ENCODE measurements around the gene GOLGA6A.
"Not testable (repeated sequence)": the region's sequence is repeated elsewhere in the genome, so short reads cannot be mapped to it uniquely, and the experiment has no call there.

GOLGA6A gene

DNA sequence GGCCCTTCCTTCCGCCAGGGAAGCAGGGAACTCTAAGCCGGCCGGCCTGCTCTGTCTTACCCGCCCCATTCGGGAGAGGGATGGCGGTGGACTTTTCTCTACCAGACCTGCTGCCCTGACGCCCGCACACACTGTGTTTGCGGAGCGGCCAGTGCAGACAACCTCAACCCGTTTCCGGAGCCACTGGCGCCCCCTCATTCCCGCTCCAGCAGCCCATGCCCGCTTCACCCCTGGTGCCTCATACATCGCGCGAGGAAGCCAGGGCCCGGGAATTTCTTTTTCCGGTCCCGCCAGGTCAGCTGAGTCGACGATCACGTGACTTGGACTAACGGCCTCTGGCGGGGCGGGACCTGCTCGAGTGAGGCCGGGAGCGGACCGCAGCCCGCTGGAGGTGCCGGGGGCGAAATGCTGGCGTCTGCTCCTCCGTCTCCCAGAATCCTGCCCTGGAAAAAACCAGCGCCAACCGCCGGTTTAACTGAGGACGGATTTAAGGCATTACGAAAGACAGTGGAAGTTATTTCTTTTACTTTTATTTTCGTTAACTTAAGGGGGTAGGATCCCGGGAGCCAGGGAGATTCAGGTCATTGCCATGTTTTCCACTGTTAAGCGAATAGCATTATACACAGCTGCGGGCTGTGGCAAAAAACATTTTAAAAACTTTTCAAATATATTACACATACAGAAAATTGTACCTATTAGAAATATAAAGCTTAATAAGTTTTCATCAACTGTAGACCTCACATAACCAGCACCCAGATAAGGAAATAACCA lies 17.8 kb upstream of the GOLGA6A start:
- not testable (repeated sequence) for DNase-seq

- not testable (repeated sequence) for DNase-seq
Measured at GRCh38 chr15:74096753-74097474, 14.6 kb upstream of the GOLGA6A start.

DNA sequence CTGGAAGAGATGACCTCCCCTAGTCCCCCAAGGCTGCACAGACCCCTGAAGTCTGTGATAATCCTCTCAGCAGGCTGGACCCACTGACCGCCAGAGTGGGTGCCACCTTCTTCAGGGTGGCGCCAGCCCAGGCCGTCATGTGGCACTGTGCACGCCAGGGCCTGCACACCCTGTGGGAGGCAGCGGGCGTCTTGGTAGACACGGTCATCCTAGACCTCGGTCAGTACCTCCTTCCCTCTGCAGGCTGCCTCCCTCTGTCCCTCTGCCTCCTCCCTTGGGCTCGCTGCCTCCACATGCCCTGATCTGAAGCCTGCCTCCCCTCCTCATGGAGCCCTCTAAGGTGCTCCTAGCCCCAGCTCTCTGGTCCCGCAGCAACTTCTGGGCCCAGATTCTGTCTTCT lies 13.3 kb upstream of the GOLGA6A start:
- not testable (repeated sequence) for DNase-seq

DNA sequence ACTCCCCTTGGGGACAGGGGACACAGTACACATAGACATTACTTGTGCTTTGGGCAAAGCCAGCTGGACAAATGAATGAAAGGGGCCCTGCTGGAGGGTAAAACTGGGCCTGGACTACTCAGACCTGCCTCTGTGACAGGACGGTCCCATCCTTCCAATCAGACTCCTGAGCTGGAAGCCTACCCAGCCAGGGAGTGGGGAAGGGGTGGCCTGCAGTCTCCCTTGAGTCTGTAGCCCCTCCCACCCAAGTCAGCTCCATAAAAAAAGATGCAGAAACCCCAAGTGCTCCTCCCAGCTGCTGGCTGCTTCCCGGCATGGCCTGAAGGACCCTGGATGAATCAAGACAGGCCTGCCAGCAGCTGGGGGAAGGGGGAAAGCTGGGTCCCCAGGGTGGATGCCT lies 12.2 kb upstream of the GOLGA6A start:
- DNase-seq = not testable (repeated sequence)

- not testable (repeated sequence) for DNase-seq
Measured at GRCh38 chr15:74075781-74076180, 6.6 kb downstream of the GOLGA6A start.

- DNase-seq = not testable (repeated sequence)
Measured at GRCh38 chr15:74072614-74073337, 9.6 kb downstream of the GOLGA6A start.

- DNase-seq = not testable (repeated sequence)
Measured at GRCh38 chr15:74072132-74072531, 10.2 kb downstream of the GOLGA6A start.

DNA sequence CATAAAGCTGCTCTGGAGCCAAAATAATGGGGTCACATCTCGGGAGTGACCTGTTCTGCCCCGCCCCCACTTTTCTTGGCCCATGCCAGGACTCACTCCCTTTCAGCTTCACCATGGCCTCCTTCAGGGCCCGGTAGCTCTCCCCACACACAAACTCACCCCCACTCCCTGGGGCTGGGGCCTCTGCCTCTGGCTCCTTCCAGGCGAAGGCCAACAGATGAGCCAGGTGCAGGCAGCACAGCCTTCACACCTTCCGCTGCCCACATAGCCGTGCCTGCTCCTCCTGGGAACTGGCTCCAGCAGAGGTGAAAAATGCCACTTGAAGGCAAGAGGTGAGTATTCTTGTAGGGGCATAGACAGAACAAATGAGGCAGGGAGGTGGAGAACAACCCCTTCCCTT lies 10.7 kb downstream of the GOLGA6A start:
- not testable (repeated sequence) for DNase-seq

DNA sequence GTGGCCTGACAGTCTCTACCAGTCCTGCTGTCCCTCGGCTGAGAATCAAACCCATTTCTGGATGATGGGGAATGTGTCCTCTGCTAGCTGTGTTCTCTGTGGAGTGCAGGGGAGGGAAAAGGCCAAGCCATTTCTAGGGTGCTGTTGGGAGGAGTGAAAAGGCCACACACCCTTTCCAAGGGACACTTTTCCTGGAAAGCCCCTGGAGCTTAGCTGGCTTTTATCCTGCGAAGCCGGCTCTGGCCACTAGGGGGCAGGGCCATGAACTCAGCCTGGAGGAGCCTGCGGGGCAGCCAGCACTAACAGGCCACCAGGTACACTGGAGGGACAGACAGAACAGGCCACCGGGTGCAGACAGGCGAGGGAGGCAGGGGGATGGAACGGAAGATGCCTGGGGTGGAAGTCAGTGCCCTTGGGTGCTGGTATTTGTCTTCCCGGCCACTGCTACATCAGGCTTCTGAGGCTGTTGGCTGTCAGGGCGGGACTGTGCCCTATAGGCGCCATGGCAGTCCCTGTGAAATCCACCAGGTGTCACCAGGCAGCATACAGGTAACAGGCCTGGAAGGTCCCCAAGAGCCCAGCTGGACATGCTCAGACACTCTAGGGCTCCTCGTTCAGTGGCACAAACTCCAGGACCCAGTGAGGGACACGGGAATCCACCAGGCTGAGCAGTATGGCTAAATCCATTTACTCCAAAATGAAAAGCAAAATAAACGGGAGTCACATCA lies 16.5 kb downstream of the GOLGA6A start:
- not testable (repeated sequence) for DNase-seq

DNA sequence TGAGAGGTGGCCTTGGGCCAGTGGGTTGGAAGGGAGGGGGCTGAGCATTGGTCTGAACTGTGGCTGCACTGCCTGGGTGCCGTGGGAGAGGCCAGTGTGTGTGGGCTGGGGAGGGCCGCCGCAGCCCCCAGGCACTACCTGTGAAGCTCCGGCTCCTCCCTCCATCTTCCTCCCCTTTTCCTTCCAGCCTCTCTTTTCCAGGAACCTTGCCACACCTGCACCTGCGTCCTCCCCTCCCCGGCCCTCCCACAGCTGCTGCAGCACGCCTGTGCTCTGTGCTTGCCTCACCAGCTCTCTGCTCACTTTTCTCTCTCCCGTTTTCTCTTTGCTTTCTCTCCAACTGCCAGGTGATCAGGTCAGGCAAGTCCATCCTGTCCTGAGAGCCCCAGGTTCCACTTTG lies 17.5 kb downstream of the GOLGA6A start:
- DNase-seq = not testable (repeated sequence)

GRCh38 chr15:74064183-74064582 lies 18.2 kb downstream of the GOLGA6A start:
- not testable (repeated sequence) for DNase-seq

- not testable (repeated sequence) for DNase-seq
Measured at GRCh38 chr15:74063425-74064146, 18.8 kb downstream of the GOLGA6A start.

DNA sequence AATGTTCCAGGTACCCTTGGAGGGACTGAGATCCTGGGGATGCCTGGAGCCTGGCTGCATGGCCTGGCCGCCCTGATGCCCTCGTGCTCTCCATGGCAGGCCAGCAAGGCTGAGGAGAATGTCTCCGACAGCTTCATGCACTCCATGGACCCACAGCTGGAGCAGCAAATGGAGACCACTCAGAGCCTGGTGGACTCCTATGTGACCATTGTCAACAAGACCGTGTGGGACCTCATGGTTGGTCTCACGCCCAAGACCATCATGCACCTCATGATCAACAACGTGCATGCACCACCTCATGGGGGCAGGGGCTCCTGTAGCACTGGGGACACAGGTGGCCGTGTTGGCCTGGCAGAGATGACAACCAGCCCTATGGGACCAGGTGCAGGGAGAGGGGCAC lies 19.7 kb downstream of the GOLGA6A start:
- DNase-seq = no peak

DNA sequence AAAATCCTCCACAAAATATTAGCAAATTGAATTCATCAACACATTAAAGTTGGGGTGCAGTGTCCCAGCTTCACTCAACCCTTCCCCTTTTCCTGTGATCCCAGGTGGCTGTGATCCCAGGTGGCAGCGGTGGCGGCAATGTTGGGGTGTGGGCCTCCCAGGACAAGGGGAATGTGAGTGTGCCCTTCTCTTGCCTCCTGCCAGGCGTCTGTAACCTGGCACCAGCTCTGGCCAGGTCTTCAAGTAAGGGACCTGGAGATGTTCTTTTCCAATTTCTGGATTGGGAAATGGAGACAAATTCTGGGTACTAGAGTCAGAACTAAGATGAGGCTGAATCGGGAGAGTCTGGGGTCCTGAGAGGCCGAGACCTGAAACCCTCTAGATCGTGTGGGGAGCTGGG lies 20.1 kb downstream of the GOLGA6A start:
- DNase-seq = no peak

DNA sequence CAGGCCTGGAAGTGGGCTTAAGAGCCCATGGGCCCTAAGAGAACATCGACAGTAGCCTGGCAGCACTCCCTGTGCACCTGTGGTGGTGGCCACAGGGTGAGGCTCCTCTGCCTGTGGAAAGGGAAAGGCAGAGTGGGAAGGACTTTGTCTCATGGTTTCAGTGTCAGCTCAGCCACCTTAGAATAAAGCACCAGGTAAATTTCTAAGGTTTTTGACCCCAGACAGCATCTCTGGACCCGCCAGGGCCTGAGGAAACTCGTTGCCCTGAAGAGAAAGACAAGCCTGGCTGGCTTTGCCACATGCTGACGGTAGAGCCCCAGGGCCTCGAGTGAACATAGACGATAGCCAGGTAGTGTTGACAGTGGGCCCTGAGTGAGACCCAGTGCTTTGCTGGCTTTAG lies 22.1 kb downstream of the GOLGA6A start:
- no peak for DNase-seq

DNA sequence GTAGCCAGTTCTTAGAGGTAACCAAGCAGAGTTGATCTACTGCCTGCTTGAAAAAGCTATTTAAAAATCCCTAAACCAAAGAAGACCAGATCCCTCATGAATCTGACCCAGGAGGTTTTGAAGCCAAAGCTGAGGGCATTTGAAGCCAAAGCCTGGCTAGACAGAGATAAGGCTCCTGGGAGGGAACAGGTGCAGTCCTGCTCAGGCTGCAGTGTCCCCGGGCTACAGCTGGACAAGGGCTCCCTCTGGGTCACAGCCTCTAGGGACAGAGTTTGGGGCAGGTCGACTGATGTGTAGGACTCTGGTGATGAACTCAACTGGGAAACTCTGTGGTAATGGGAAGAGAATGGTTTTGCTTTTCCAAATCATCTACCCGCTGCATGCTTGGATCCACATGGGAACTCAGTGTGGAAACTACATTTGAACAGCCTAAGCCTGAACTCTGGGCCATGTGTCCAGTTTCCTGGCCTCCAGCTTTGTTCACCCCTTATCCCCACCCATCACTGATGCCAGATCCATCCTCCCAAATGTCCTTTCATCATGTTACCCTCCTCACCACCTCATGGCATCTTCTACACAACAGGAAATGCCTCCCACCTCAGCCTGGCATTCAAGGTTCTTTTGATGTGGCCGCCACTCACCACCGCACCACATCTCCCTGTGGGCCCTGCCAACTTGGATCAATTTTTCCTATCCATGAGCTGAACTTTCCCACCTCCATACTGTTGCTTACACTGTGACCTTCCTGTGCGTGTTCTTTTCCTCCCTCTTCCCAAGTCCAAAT lies 23.1 kb downstream of the GOLGA6A start:
- not testable (repeated sequence) for DNase-seq

DNA sequence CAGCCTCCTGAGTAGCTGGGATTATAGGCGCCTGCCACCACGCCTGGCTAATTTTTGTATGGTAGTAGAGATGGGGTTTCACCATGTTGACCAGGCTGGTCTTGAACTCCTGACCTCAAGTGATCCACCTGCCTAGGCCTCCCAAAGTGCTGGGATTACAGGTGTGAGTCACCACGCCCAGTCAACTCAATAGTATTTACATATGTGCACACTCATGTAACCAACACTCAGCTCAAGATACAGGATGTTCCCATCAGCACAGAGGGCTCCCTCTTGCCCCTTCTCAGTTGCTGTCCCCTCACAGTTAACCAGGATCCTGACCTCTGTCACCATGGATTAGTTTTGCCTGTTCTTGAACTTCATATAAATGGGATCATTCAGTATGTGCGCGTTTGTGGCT lies 26.0 kb downstream of the GOLGA6A start:
- not testable (repeated sequence) for DNase-seq

DNA sequence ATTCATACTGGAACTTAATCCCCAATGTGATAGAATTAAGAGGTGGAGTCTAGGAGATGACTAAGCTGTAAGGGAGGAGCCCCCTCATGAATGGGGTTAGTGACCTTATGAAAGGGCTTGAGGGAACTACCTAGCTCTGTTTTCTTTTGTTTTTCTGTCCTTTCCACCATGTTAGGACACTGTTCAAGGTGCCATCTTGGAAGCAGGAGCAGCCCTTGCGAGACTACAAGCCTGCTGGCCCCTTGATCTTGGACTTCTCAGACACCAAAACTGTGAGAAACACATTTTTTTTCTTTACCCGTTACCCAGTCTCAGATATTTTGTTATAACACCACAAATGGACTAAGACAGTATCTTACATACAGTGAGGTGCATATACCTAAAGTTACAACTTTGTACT lies 26.5 kb downstream of the GOLGA6A start:
- DNase-seq = no peak

- DNase-seq = peak; percentile 32 to 78
Measured at GRCh38 chr15:74053941-74054529, 28.3 kb downstream of the GOLGA6A start.

- no peak for DNase-seq
Measured at GRCh38 chr15:74053517-74053916, 28.8 kb downstream of the GOLGA6A start.

Measured in NCI-H524 (cell line).